Measurements from ENCODE around the gene SULT1A1.

SULT1A1 gene

GRCh38 chr16:28590384-28591340, 19.2 kb downstream of the SULT1A1 start:
- Histone ChIP-seq H3K4me3 (ENCODE audit: low read length in 2 of 2) (no peak overlapping the region), H3K27me3 (ENCODE audit: control insufficient read depth in 2 of 2, insufficient read depth in 2 of 2, low read length in 2 of 2) (no peaks in the 10 kb centered on the region), H3K9ac (ENCODE audit: low read depth in 1 of 2, low read length in 2 of 2) (no peak overlapping the region), H3K36me3 (ENCODE audit: control insufficient read depth in 2 of 2, insufficient read depth in 2 of 2, low read length in 2 of 2) (peaks cover 35 to 38% of the 10 kb centered on the region in 2 donors), H3K4me1 (ENCODE audit: control insufficient read depth in 2 of 2, insufficient read depth in 2 of 2, low read length in 2 of 2) (peaks cover 0 to 5% of the 10 kb centered on the region in 2 donors), H3K9me3 (ENCODE audit: control insufficient read depth in 2 of 2, low read length in 2 of 2) (no peaks in the 10 kb centered on the region), H3K27ac (ENCODE audit: low read depth in 2 of 2, low read length in 2 of 2) (no peak overlapping the region)

- H3K9ac ChIP-seq (ENCODE audit: low read depth in 1 of 2, low read length in 2 of 2) = no peak overlapping the region
- peaks cover 41 to 42% of the 10 kb centered on the region in 2 donors for H3K36me3 ChIP-seq (ENCODE audit: control insufficient read depth in 2 of 2, insufficient read depth in 2 of 2, low read length in 2 of 2)
- H3K27me3 ChIP-seq (ENCODE audit: control insufficient read depth in 2 of 2, insufficient read depth in 2 of 2, low read length in 2 of 2) = no peaks in the 10 kb centered on the region
- H3K4me3 ChIP-seq (ENCODE audit: low read length in 2 of 2) = no peak overlapping the region
- no peaks in the 10 kb centered on the region for H3K9me3 ChIP-seq (ENCODE audit: control insufficient read depth in 2 of 2, low read length in 2 of 2)
- no peak overlapping the region for H3K27ac ChIP-seq (ENCODE audit: low read depth in 2 of 2, low read length in 2 of 2)
- peaks cover 0 to 10% of the 10 kb centered on the region in 2 donors for H3K4me1 ChIP-seq (ENCODE audit: control insufficient read depth in 2 of 2, insufficient read depth in 2 of 2, low read length in 2 of 2)
Measured at GRCh38 chr16:28589930-28590329, 19.9 kb downstream of the SULT1A1 start.

GRCh38 chr16:28589069-28589468, 20.8 kb downstream of the SULT1A1 start:
- Histone ChIP-seq H3K9ac (ENCODE audit: low read depth in 1 of 2, low read length in 2 of 2) (no peak overlapping the region), H3K4me1 (ENCODE audit: control insufficient read depth in 2 of 2, insufficient read depth in 2 of 2, low read length in 2 of 2) (peaks cover 0 to 10% of the 10 kb centered on the region in 2 donors), H3K36me3 (ENCODE audit: control insufficient read depth in 2 of 2, insufficient read depth in 2 of 2, low read length in 2 of 2) (peaks cover 42 to 44% of the 10 kb centered on the region in 2 donors), H3K27ac (ENCODE audit: low read depth in 2 of 2, low read length in 2 of 2) (no peak overlapping the region), H3K4me3 (ENCODE audit: low read length in 2 of 2) (no peak overlapping the region), H3K27me3 (ENCODE audit: control insufficient read depth in 2 of 2, insufficient read depth in 2 of 2, low read length in 2 of 2) (no peaks in the 10 kb centered on the region), H3K9me3 (ENCODE audit: control insufficient read depth in 2 of 2, low read length in 2 of 2) (no peaks in the 10 kb centered on the region)

- no peak overlapping the region for H3K4me3 ChIP-seq (ENCODE audit: low read length in 2 of 2)
- peaks cover 0 to 10% of the 10 kb centered on the region in 2 donors for H3K4me1 ChIP-seq (ENCODE audit: control insufficient read depth in 2 of 2, insufficient read depth in 2 of 2, low read length in 2 of 2)
- no peak overlapping the region for H3K9ac ChIP-seq (ENCODE audit: low read depth in 1 of 2, low read length in 2 of 2)
- no peak overlapping the region for H3K27ac ChIP-seq (ENCODE audit: low read depth in 2 of 2, low read length in 2 of 2)
- no peaks in the 10 kb centered on the region for H3K27me3 ChIP-seq (ENCODE audit: control insufficient read depth in 2 of 2, insufficient read depth in 2 of 2, low read length in 2 of 2)
- H3K36me3 ChIP-seq (ENCODE audit: control insufficient read depth in 2 of 2, insufficient read depth in 2 of 2, low read length in 2 of 2) = peaks cover 36 to 53% of the 10 kb centered on the region in 2 donors
- H3K9me3 ChIP-seq (ENCODE audit: control insufficient read depth in 2 of 2, low read length in 2 of 2) = no peaks in the 10 kb centered on the region
Measured at GRCh38 chr16:28587386-28587785, 22.5 kb downstream of the SULT1A1 start.

GRCh38 chr16:28586466-28586865, 23.4 kb downstream of the SULT1A1 start:
- Histone ChIP-seq H3K9me3 (ENCODE audit: control insufficient read depth in 2 of 2, low read length in 2 of 2) (no peaks in the 10 kb centered on the region), H3K27ac (ENCODE audit: low read depth in 2 of 2, low read length in 2 of 2) (peak overlapping the region in 1 of 2 donors; percentile 6), H3K4me1 (ENCODE audit: control insufficient read depth in 2 of 2, insufficient read depth in 2 of 2, low read length in 2 of 2) (peaks cover 0 to 10% of the 10 kb centered on the region in 2 donors), H3K9ac (ENCODE audit: low read depth in 1 of 2, low read length in 2 of 2) (no peak overlapping the region), H3K27me3 (ENCODE audit: control insufficient read depth in 2 of 2, insufficient read depth in 2 of 2, low read length in 2 of 2) (no peaks in the 10 kb centered on the region), H3K4me3 (ENCODE audit: low read length in 2 of 2) (no peak overlapping the region), H3K36me3 (ENCODE audit: control insufficient read depth in 2 of 2, insufficient read depth in 2 of 2, low read length in 2 of 2) (peaks cover 38 to 55% of the 10 kb centered on the region in 2 donors)

GRCh38 chr16:28585674-28586073, 24.2 kb downstream of the SULT1A1 start:
- Histone ChIP-seq H3K27ac (ENCODE audit: low read depth in 2 of 2, low read length in 2 of 2) (peak overlapping the region; percentile 23 to 52), H3K27me3 (ENCODE audit: control insufficient read depth in 2 of 2, insufficient read depth in 2 of 2, low read length in 2 of 2) (no peaks in the 10 kb centered on the region), H3K36me3 (ENCODE audit: control insufficient read depth in 2 of 2, insufficient read depth in 2 of 2, low read length in 2 of 2) (peaks cover 37 to 51% of the 10 kb centered on the region in 2 donors), H3K9ac (ENCODE audit: low read depth in 1 of 2, low read length in 2 of 2) (no peak overlapping the region), H3K4me1 (ENCODE audit: control insufficient read depth in 2 of 2, insufficient read depth in 2 of 2, low read length in 2 of 2) (peaks cover 0 to 10% of the 10 kb centered on the region in 2 donors), H3K9me3 (ENCODE audit: control insufficient read depth in 2 of 2, low read length in 2 of 2) (no peaks in the 10 kb centered on the region), H3K4me3 (ENCODE audit: low read length in 2 of 2) (no peak overlapping the region)

- H3K4me3 ChIP-seq (ENCODE audit: low read length in 2 of 2) = no peak overlapping the region
- H3K9me3 ChIP-seq (ENCODE audit: control insufficient read depth in 2 of 2, low read length in 2 of 2) = no peaks in the 10 kb centered on the region
- no peak overlapping the region for H3K9ac ChIP-seq (ENCODE audit: low read depth in 1 of 2, low read length in 2 of 2)
- H3K27ac ChIP-seq (ENCODE audit: low read depth in 2 of 2, low read length in 2 of 2) = no peak overlapping the region
- no peaks in the 10 kb centered on the region for H3K27me3 ChIP-seq (ENCODE audit: control insufficient read depth in 2 of 2, insufficient read depth in 2 of 2, low read length in 2 of 2)
- H3K36me3 ChIP-seq (ENCODE audit: control insufficient read depth in 2 of 2, insufficient read depth in 2 of 2, low read length in 2 of 2) = peaks cover 17 to 33% of the 10 kb centered on the region in 2 donors
- H3K4me1 ChIP-seq (ENCODE audit: control insufficient read depth in 2 of 2, insufficient read depth in 2 of 2, low read length in 2 of 2) = peaks cover 0 to 6% of the 10 kb centered on the region in 2 donors
Measured at GRCh38 chr16:28580726-28581315, 29.0 kb downstream of the SULT1A1 start.

- Histone ChIP-seq H3K9me3 (ENCODE audit: control insufficient read depth in 2 of 2, low read length in 2 of 2) (no peaks in the 10 kb centered on the region), H3K9ac (ENCODE audit: low read depth in 1 of 2, low read length in 2 of 2) (no peak overlapping the region), H3K27me3 (ENCODE audit: control insufficient read depth in 2 of 2, insufficient read depth in 2 of 2, low read length in 2 of 2) (no peaks in the 10 kb centered on the region), H3K36me3 (ENCODE audit: control insufficient read depth in 2 of 2, insufficient read depth in 2 of 2, low read length in 2 of 2) (peaks cover 0 to 8% of the 10 kb centered on the region in 2 donors), H3K27ac (ENCODE audit: low read depth in 2 of 2, low read length in 2 of 2) (no peak overlapping the region), H3K4me3 (ENCODE audit: low read length in 2 of 2) (no peak overlapping the region), H3K4me1 (ENCODE audit: control insufficient read depth in 2 of 2, insufficient read depth in 2 of 2, low read length in 2 of 2) (no peaks in the 10 kb centered on the region)
Measured at GRCh38 chr16:28575446-28576109, 34.3 kb downstream of the SULT1A1 start.

- no peak overlapping the region for H3K4me3 ChIP-seq (ENCODE audit: low read length in 2 of 2)
- H3K9me3 ChIP-seq (ENCODE audit: control insufficient read depth in 2 of 2, low read length in 2 of 2) = no peaks in the 10 kb centered on the region
- no peaks in the 10 kb centered on the region for H3K4me1 ChIP-seq (ENCODE audit: control insufficient read depth in 2 of 2, insufficient read depth in 2 of 2, low read length in 2 of 2)
- H3K9ac ChIP-seq (ENCODE audit: low read depth in 1 of 2, low read length in 2 of 2) = no peak overlapping the region
- H3K36me3 ChIP-seq (ENCODE audit: control insufficient read depth in 2 of 2, insufficient read depth in 2 of 2, low read length in 2 of 2) = peaks cover 0 to 4% of the 10 kb centered on the region in 2 donors
- no peaks in the 10 kb centered on the region for H3K27me3 ChIP-seq (ENCODE audit: control insufficient read depth in 2 of 2, insufficient read depth in 2 of 2, low read length in 2 of 2)
- H3K27ac ChIP-seq (ENCODE audit: low read depth in 2 of 2, low read length in 2 of 2) = no peak overlapping the region
Measured at GRCh38 chr16:28574925-28575324, 34.9 kb downstream of the SULT1A1 start.
